Mesenchymal stem cell (in vitro differentiated cells and primary cell): ENCODE data around the gene MKLN1.

Experiments used
- DNase-seq: peaks from one replicate; pipeline ENCODE4 v3.0.0-alpha.2; 2013
- H2AFZ ChIP-seq: one replicate; pipeline ENCODE4 v1.6.1; 2013; ENCODE audit warnings: low read depth, mild to moderate bottlenecking, control low read depth, inconsistent platforms, low read length, moderate library complexity
- H2AK5ac ChIP-seq: 2 replicates; pipeline ENCODE4 v1.6.1; 2013; ENCODE audit warnings: low read length, moderate library complexity, mild to moderate bottlenecking, inconsistent platforms; ENCODE audit not compliant: severe bottlenecking
- H2BK120ac ChIP-seq: one replicate; pipeline ENCODE4 v1.6.1; 2013; ENCODE audit warnings: low read depth, mild to moderate bottlenecking, inconsistent platforms, low read length, moderate library complexity
- H2BK12ac ChIP-seq, 2 experiments: one replicate each; pipeline ENCODE4 v1.6.1; 2013; ENCODE audit warnings: inconsistent platforms in 2 of 2, low read length in 2 of 2, mild to moderate bottlenecking in 2 of 2, moderate library complexity in 2 of 2, control low read depth in 1 of 2
- H2BK15ac ChIP-seq: one replicate; pipeline ENCODE4 v1.6.1; 2013; ENCODE audit warnings: mild to moderate bottlenecking, low read depth, inconsistent platforms; ENCODE audit not compliant: poor library complexity, severe bottlenecking
- H2BK5ac ChIP-seq: 2 replicates; pipeline ENCODE4 v1.6.1; 2013; ENCODE audit warnings: low read depth, mild to moderate bottlenecking, low read length, control low read depth, inconsistent platforms; ENCODE audit not compliant: poor library complexity, severe bottlenecking
- H3K14ac ChIP-seq, 2 experiments: one replicate each; pipeline ENCODE4 v1.6.1; 2013; ENCODE audit warnings: inconsistent platforms in 2 of 2, low read length in 2 of 2, control low read depth in 1 of 2, mild to moderate bottlenecking in 1 of 2, moderate library complexity in 1 of 2
- H3K18ac ChIP-seq, 2 experiments: one replicate each; pipeline ENCODE4 v1.6.1; 2013; ENCODE audit warnings: inconsistent platforms in 2 of 2, low read length in 2 of 2, control low read depth in 1 of 2, low read depth in 1 of 2, mild to moderate bottlenecking in 1 of 2
- H3K23ac ChIP-seq, 2 experiments: one replicate each; pipeline ENCODE4 v1.6.1; 2013; ENCODE audit warnings: inconsistent platforms in 2 of 2, low read length in 2 of 2, mild to moderate bottlenecking in 2 of 2, moderate library complexity in 2 of 2, control low read depth in 1 of 2
- H3K27ac ChIP-seq: 2 replicates; pipeline ENCODE4 v1.5.1; 2013; ENCODE audit warnings: mild to moderate bottlenecking, moderate library complexity, low read length, control low read depth, inconsistent platforms; ENCODE audit not compliant: poor library complexity, severe bottlenecking
- H3K27me3 ChIP-seq, 2 experiments: 2 replicates each; pipeline versions ENCODE4 v1.6.1 to v1.7.0; 2013; ENCODE audit warnings: low read length in 2 of 2, mild to moderate bottlenecking in 2 of 2, moderate library complexity in 2 of 2, control low read depth in 1 of 2, inconsistent platforms in 1 of 2; ENCODE audit not compliant: control insufficient read depth in 1 of 2, insufficient read depth in 1 of 2
- H3K36me3 ChIP-seq, 2 experiments: 2 replicates each; pipeline versions ENCODE4 v1.6.1 to v1.7.0; 2013; ENCODE audit warnings: low read length in 2 of 2, control low read depth in 1 of 2, inconsistent platforms in 1 of 2, low read depth in 1 of 2, mild to moderate bottlenecking in 1 of 2; ENCODE audit not compliant: insufficient read depth in 2 of 2, control insufficient read depth in 1 of 2
- H3K4ac ChIP-seq, 2 experiments: one replicate each; pipeline ENCODE4 v1.6.1; 2013; ENCODE audit warnings: inconsistent platforms in 2 of 2, low read length in 2 of 2, mild to moderate bottlenecking in 2 of 2, moderate library complexity in 2 of 2, control low read depth in 1 of 2, low read depth in 1 of 2
- H3K4me1 ChIP-seq: 2 replicates; pipeline ENCODE4 v1.6.1; 2013; ENCODE audit warnings: low read depth, low read length, control low read depth; ENCODE audit not compliant: control insufficient read depth, insufficient read depth
- H3K4me2 ChIP-seq: 2 replicates; pipeline ENCODE4 v1.6.1; 2013; ENCODE audit warnings: low read length, mild to moderate bottlenecking, inconsistent platforms; ENCODE audit not compliant: poor library complexity, severe bottlenecking
- H3K4me3 ChIP-seq, 2 experiments: 2 replicates each; pipeline versions ENCODE4 v1.5.1 to v1.7.0; 2013; ENCODE audit warnings: low read length in 2 of 2, mild to moderate bottlenecking in 2 of 2, control low read depth in 1 of 2, low read depth in 1 of 2; ENCODE audit not compliant: insufficient read depth in 1 of 2
- H3K79me1 ChIP-seq: replicated peaks from 2 replicates; pipeline ENCODE4 v1.6.1; 2013; ENCODE audit warnings: mild to moderate bottlenecking, control low read depth, low read length, inconsistent platforms; ENCODE audit not compliant: poor library complexity, severe bottlenecking
- H3K9ac ChIP-seq: 2 replicates; pipeline ENCODE4 v1.7.0; 2013; ENCODE audit warnings: mild to moderate bottlenecking, low read length, moderate library complexity
- H3K9me3 ChIP-seq: 2 replicates; pipeline ENCODE4 v1.7.0; 2013; ENCODE audit warnings: mild to moderate bottlenecking, low read length; ENCODE audit not compliant: control insufficient read depth
- H4K8ac ChIP-seq: one replicate; pipeline ENCODE4 v1.6.1; 2013; ENCODE audit warnings: inconsistent platforms, mild to moderate bottlenecking, low read length, moderate library complexity
- H4K91ac ChIP-seq: one replicate; pipeline ENCODE4 v1.6.1; 2013; ENCODE audit warnings: mild to moderate bottlenecking, low read length, inconsistent platforms
- WGBS: methylation state at CpG from one replicate; pipeline ENCODE4 v1.1.7; 2013; ENCODE audit warnings: mixed read lengths; 5-methylcytosine and 5-hydroxymethylcytosine counted together

Gene MKLN1

DNA sequence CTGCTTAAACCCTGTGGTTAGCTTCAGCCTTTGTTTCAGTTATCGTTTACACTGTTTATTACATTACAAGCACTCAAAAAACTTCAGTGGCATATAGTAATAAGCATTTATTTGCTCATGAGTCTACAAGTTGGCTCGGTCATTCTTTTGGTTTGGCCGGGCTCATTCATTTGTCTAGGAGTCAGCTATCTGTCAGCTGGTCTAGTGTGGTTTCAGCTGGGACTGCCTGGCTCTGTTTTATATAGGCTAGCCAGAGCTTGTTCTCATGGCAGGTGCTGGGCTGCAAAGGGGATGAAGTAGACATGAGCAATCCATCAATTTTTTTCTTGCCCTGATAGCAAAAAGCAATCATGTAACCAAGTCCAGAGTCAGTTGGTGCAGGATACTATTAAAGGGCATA, 103.6 kb downstream of the MKLN1 start:
- Histone ChIP-seq H3K36me3 (peaks cover 15 to 74% of the 10 kb centered on the region in 2 experiments), H2BK120ac (no peak overlapping the region)
- WGBS, result 92% methylated on average over 2 of the region's 3 CpGs

DNA sequence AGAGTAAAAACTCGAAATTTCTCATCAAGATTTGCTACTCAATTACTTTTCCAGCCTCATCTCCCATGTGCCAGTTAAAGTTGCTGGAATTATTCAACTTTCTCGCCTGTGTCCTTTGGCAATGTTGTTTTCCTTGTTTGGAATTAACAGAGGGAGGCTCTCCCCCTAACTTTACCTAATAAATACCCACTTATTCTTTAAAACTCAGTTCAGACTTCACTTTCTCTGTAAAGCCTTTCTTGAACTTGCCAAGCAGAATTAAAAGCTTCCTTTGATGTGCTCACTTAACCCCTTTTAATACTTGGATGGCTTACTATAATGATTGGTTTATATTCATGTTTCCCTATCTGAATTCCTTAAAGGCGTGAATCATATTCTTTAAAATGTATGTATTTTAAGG, 104.1 kb downstream of the MKLN1 start:
- H2BK5ac ChIP-seq, result no peak overlapping the region
- 79% methylated on average over 3 of the region's 3 CpGs for WGBS

More for the DNA sequence above, 103.6 kb downstream of the MKLN1 start:
- no peaks in the 10 kb centered on the region for H3K4me1 ChIP-seq
- no peak for DNase-seq
- H3K4ac ChIP-seq, result no peak overlapping the region
- H3K27me3 ChIP-seq, result no peaks in the 10 kb centered on the region
- H4K8ac ChIP-seq, result no peak overlapping the region
- no peak overlapping the region for H2AK5ac ChIP-seq
- H4K91ac ChIP-seq, result no peak overlapping the region
- H3K9ac ChIP-seq, result no peak overlapping the region
- no peak overlapping the region for H3K4me2 ChIP-seq
- H2BK15ac ChIP-seq, result no peak overlapping the region
- H3K14ac ChIP-seq, result no peak overlapping the region
- peaks cover 10% of the 10 kb centered on the region for H3K79me1 ChIP-seq
- H2BK5ac ChIP-seq, result no peak overlapping the region
- H3K23ac ChIP-seq, result no peak overlapping the region
- H3K9me3 ChIP-seq, result no peaks in the 10 kb centered on the region
- H3K27ac ChIP-seq, result no peak overlapping the region
- H2AFZ ChIP-seq, result no peak overlapping the region
- no peak overlapping the region for H3K4me3 ChIP-seq
- H2BK12ac ChIP-seq, result no peak overlapping the region
- no peak overlapping the region for H3K18ac ChIP-seq

DNA sequence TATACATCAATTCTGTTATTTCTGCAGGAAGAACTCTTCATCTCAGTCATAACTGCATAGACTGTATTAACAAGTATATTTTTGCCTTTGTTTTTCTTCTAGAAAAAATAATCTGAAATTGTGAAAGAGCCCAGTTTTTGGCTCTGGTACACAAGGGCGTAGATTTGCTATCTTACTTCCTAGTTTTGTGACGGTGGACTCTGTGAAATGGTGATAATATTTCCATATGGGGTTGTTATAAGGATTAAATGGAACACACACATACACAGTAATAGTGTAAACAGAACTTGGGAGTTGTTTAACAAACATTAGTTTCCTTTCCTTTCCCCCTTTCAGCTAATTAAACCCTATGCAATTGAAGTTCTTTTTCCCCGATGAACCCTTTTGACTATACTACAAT, 108.7 kb downstream of the MKLN1 start:
- Histone ChIP-seq H3K23ac (no peak overlapping the region), H2BK12ac (no peak overlapping the region), H4K8ac (no peak overlapping the region), H3K18ac (no peak overlapping the region), H3K79me1 (peaks cover 11% of the 10 kb centered on the region), H3K9ac (no peak overlapping the region), H3K4me1 (no peaks in the 10 kb centered on the region), H2AK5ac (no peak overlapping the region), H3K27me3 (no peaks in the 10 kb centered on the region), H2BK15ac (no peak overlapping the region), H2AFZ (no peak overlapping the region), H3K27ac (no peak overlapping the region), H3K36me3 (peaks cover 6 to 87% of the 10 kb centered on the region in 2 experiments), H3K4me3 (no peak overlapping the region), H3K4me2 (no peak overlapping the region), H4K91ac (no peak overlapping the region), H2BK5ac (no peak overlapping the region), H3K4ac (no peak overlapping the region), H2BK120ac (no peak overlapping the region), H3K14ac (no peak overlapping the region), H3K9me3 (peaks cover 15% of the 10 kb centered on the region)
- no peak for DNase-seq
- 89% methylated on average over 1 of the region's 3 CpGs for WGBS

More for the DNA sequence above, 104.1 kb downstream of the MKLN1 start:
- DNase-seq, result no peak
- peaks cover 10% of the 10 kb centered on the region for H3K79me1 ChIP-seq
- H3K27me3 ChIP-seq, result no peaks in the 10 kb centered on the region
- H3K9me3 ChIP-seq, result no peaks in the 10 kb centered on the region
- no peak overlapping the region for H2AK5ac ChIP-seq
- H3K4me2 ChIP-seq, result no peak overlapping the region
- H2AFZ ChIP-seq, result no peak overlapping the region
- H3K4ac ChIP-seq, result no peak overlapping the region
- no peak overlapping the region for H2BK120ac ChIP-seq
- no peak overlapping the region for H4K8ac ChIP-seq
- H2BK15ac ChIP-seq, result no peak overlapping the region
- H3K14ac ChIP-seq, result no peak overlapping the region
- H4K91ac ChIP-seq, result no peak overlapping the region
- H2BK12ac ChIP-seq, result no peak overlapping the region
- no peak overlapping the region for H3K4me3 ChIP-seq
- H3K9ac ChIP-seq, result no peak overlapping the region
- no peak overlapping the region for H3K27ac ChIP-seq
- no peak overlapping the region for H3K18ac ChIP-seq
- no peak overlapping the region for H3K23ac ChIP-seq
- peaks cover 15 to 76% of the 10 kb centered on the region in 2 experiments for H3K36me3 ChIP-seq
- no peaks in the 10 kb centered on the region for H3K4me1 ChIP-seq

DNA sequence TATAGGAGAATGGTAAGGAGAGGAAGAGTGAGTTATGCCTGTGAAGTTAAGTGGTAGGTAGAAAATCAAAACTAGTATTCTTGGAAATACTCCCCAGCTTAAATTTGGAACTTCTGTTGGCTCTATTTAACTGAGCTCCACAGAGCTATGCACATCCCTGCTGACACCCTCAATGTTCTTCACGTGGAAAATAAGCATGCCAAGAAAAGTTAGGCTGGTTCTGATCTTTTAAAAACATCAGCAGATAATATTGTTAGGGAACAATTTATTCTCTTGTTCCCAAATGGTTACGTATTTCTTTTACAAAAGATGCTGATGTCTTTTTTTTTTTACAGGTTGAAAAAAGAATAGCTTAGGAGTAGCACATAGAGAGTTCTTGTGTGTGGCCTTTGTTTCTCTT, 111.3 kb downstream of the MKLN1 start:
- Histone ChIP-seq H3K14ac (no peak overlapping the region), H2AK5ac (no peak overlapping the region), H2BK15ac (no peak overlapping the region), H3K9ac (no peak overlapping the region), H3K4me2 (no peak overlapping the region), H3K9me3 (peaks cover 15% of the 10 kb centered on the region), H2BK120ac (no peak overlapping the region), H2AFZ (no peak overlapping the region), H3K4me3 (no peak overlapping the region), H3K23ac (no peak overlapping the region), H3K27me3 (no peaks in the 10 kb centered on the region), H3K18ac (no peak overlapping the region), H2BK5ac (no peak overlapping the region), H3K4ac (no peak overlapping the region), H3K79me1 (peaks cover 13% of the 10 kb centered on the region), H4K91ac (no peak overlapping the region), H2BK12ac (no peak overlapping the region), H3K27ac (no peak overlapping the region), H3K4me1 (no peaks in the 10 kb centered on the region), H3K36me3 (peaks cover 4 to 88% of the 10 kb centered on the region in 2 experiments), H4K8ac (no peak overlapping the region)
- no peak for DNase-seq
- 64% methylated on average over 2 of the region's 2 CpGs for whole genome bisulfite sequencing
